ENCODE measurements around the gene SMYD5. TPM values are rescaled to one million over a fixed set of nuclear protein-coding genes. Genes with fewer than 3 reads are reported as not detected.
"Not testable (repeated sequence)": the region's sequence is repeated elsewhere in the genome, so short reads cannot be mapped to it uniquely, and the experiment has no call there.

Gene SMYD5
- total RNA-seq, 1 donor = 20.7 TPM

DNA sequence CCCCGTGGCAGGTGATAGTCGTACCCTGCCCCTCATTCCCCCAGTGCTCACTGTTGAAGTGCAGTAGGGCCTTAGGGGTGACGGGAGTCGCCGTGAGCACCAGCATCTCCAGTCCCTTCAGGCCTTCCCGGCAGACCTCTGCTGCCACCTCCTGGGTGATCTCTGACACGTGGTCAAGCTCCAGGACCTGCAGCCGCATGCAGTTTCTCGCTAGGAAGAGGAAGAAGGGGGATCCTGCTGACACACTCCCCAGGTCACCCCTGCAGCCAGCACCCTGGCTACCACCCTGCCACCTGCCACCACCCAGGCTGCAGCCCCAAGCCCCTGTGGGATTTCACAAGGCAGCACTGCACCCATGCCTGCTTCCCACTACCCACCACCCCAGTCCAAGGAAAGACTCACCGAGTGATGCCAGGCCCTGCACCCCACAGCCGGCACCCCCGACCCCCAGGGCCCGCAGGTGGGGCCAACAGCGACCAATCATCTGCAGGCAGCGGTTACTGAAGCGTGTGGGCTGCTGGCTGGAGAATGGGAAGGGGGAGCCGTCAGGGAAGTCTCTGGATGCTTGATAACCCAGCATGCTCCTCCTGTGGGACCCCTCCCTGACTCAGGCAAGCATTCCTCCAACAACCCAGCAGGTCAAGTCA, 46.4 kb downstream of the SMYD5 start:
- peak; percentile 50 for TF ChIP-seq CTCF (IDR thresholded peaks at IDR 0.05; ENCODE audit: insufficient read depth, low read depth, low read length)
- H3K4me3 ChIP-seq (ENCODE audit: low read depth, low read length) = no peak overlapping the region
- peak; percentile 49 for DNase-seq (ENCODE audit: low read depth)

DNA sequence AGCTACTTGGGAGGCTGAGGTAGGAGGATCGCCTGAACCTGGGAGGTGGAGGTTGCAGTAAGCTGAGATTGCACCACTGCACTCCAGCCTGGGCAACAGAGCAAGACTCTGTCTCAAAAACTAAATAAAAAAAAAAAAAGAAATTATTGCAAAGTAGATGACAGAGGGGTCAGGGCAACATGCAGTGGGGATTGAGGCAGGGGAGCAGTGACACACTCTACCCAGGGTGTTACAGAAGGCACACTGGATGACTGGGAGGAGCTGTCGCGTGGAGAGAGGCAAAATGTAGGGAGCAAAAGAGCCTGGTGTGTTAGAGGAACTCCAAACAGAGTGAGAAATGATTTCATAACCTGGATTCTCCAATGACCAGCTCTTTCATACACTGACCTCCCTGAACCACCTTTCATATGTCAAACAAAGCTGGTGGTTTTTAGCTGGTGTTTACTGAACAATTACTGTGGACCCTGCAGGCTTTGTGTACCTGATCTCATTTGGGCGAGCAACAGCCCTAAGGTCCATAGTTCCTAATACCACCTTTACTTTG, 48.1 kb downstream of the SMYD5 start:
- DNase-seq (ENCODE audit: low read depth) = no peak
- TF ChIP-seq CTCF (IDR thresholded peaks at IDR 0.05; ENCODE audit: insufficient read depth, low read depth, low read length) = no peak
- H3K4me3 ChIP-seq (ENCODE audit: low read depth, low read length) = no peak overlapping the region

GRCh38 chr2:73262691-73263429, 48.8 kb downstream of the SMYD5 start:
- DNase-seq (ENCODE audit: low read depth); H3K4me3 ChIP-seq (ENCODE audit: low read depth, low read length): not testable (repeated sequence)

DNA sequence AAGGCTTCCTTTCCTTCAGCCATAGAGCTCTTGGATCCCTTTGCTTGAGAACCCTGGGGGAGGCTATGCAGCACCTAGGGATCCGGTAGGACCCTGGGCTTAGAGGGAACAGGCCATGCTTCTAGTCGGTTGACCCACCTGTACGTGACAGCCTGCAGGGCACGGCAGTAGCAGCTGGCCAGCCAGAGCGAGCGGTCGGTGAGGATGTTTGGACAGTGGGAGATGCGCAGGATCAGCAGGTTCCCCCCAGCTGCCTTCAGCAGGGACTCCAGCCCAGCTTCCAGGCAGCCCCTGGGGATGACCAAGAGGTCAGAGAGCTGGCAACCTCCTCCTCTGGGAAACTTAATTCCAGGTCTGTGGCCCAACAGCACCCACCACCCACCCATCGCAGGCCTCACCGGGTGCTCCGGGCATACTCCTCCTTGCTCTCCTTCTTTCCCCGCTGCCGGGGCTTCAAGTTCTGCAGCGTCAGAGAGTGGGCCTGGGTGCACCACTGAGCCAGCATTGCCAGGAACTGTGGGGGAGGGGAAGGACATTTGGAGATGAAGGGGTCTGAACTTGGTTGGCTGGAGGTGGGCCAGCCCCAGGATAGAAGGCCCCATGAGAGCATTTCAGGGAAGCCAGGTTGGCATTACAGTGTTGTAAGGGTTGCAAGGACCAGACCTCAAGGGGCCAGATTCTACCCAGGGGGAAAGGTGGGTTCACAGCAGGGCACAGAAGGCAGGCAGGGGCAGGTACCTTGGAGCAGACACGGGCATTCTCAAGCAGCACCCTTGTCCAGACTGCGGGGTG, 49.7 kb downstream of the SMYD5 start:
- DNase-seq (ENCODE audit: low read depth) = no peak
- H3K4me3 ChIP-seq (ENCODE audit: low read depth, low read length) = no peak overlapping the region
- TF ChIP-seq CTCF (IDR thresholded peaks at IDR 0.05; ENCODE audit: insufficient read depth, low read depth, low read length) = no peak

DNA sequence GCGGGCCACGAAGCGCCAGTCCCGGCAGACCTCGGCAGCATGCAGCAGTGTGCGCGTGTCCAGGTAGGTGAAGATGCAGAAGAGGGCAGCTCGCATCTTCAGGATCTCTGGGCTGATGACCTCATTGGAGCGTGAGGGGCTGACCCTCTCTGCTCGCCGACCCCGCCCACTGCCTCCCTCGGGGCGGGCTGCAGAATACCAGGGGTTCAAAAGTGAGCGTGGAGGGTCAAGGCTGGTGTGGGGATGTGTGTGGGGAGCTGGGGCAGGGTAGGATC, 50.2 kb downstream of the SMYD5 start:
- no peak overlapping the region for H3K4me3 ChIP-seq (ENCODE audit: low read depth, low read length)
- no peak for DNase-seq (ENCODE audit: low read depth)
- TF ChIP-seq CTCF (IDR thresholded peaks at IDR 0.05; ENCODE audit: insufficient read depth, low read depth, low read length) = no peak

- DNase-seq (ENCODE audit: low read depth) = no peak
- no peak for TF ChIP-seq CTCF (IDR thresholded peaks at IDR 0.05; ENCODE audit: insufficient read depth, low read depth, low read length)
- no peak overlapping the region for H3K4me3 ChIP-seq (ENCODE audit: low read depth, low read length)
These were observed 50.7 kb downstream of the SMYD5 start for GRCh38 chr2:73264783-73265182.
